Endodermal cell (in vitro differentiated cells): ENCODE measurements around the gene FGD6. TPM values are rescaled to one million over a fixed set of nuclear protein-coding genes. Genes with fewer than 3 reads are reported as not detected.

Experiments
- DNase-seq: peaks from one replicate; pipeline ENCODE4 v3.0.0-alpha.2; 2017
- H3K27ac ChIP-seq: 2 replicates; pipeline ENCODE4 v1.5.1; 2013; ENCODE audit warnings: mild to moderate bottlenecking, low read depth, low read length, moderate library complexity
- H3K27me3 ChIP-seq: 2 replicates; pipeline ENCODE4 v1.6.1; 2013; ENCODE audit warnings: mild to moderate bottlenecking, low read length, moderate library complexity; ENCODE audit not compliant: insufficient read depth, control insufficient read depth, poor library complexity, severe bottlenecking
- H3K36me3 ChIP-seq: 2 replicates; pipeline ENCODE4 v1.7.0; 2013; ENCODE audit warnings: mild to moderate bottlenecking, low read length, moderate library complexity; ENCODE audit not compliant: control insufficient read depth, insufficient read depth
- H3K4me1 ChIP-seq: one replicate; pipeline ENCODE4 v1.7.0; 2013; ENCODE audit warnings: low read length; ENCODE audit not compliant: control insufficient read depth, insufficient read depth
- H3K4me3 ChIP-seq: 2 replicates; pipeline ENCODE4 v1.5.1; 2013; ENCODE audit warnings: mild to moderate bottlenecking, low read length, moderate library complexity
- H3K9ac ChIP-seq: 2 replicates; pipeline ENCODE4 v1.6.1; 2013; ENCODE audit warnings: mild to moderate bottlenecking, low read length, moderate library complexity; ENCODE audit not compliant: poor library complexity, severe bottlenecking; ENCODE audit errors: extremely low read depth
- H3K9me3 ChIP-seq: 2 replicates; pipeline ENCODE4 v1.6.1; 2013; ENCODE audit warnings: mild to moderate bottlenecking, low read length, moderate library complexity; ENCODE audit not compliant: control insufficient read depth
- H3K27ac Mint-ChIP-seq: 2 replicates; pipeline ENCODE4 v1.8.0; 2020; ENCODE audit warnings: mixed read lengths
- H3K27me3 Mint-ChIP-seq: 2 replicates; pipeline ENCODE4 v1.8.0; 2021; ENCODE audit warnings: mild to moderate bottlenecking, mixed read lengths; ENCODE audit not compliant: insufficient read depth
- H3K36me3 Mint-ChIP-seq: 2 replicates; pipeline ENCODE4 v1.8.0; 2020; ENCODE audit warnings: low read depth, mixed read lengths
- H3K4me1 Mint-ChIP-seq: 2 replicates; pipeline ENCODE4 v1.8.0; 2020; ENCODE audit warnings: mixed read lengths
- H3K4me3 Mint-ChIP-seq: 2 replicates; pipeline ENCODE4 v1.8.0; 2020; ENCODE audit warnings: mild to moderate bottlenecking, moderate library complexity, mixed read lengths
- H3K9me3 Mint-ChIP-seq: 2 replicates; pipeline ENCODE4 v1.8.0; 2020; ENCODE audit warnings: mild to moderate bottlenecking, mixed read lengths
- CTCF ChIP-seq: fragments of 200-600 bp; sonication (generic); conservative IDR thresholded peaks from 2 replicates; pipeline ENCODE4 v1.5.0; 2021; ENCODE audit warnings: antibody characterized with exemption, mild to moderate bottlenecking
- WGBS, 2 experiments: methylation state at CpG; one replicate each; pipeline versions ENCODE4 v1.1.5 to v1.1.7; 2013; ENCODE audit warnings: missing lambda C conversion rate in 2 of 2, mixed read lengths in 1 of 2; ENCODE audit not compliant: insufficient coverage in 1 of 2, insufficient read length in 1 of 2; 5-methylcytosine and 5-hydroxymethylcytosine counted together
- total RNA-seq, 2 donors: library from RNA; stranded (reverse); fragmentation: NEBNext Ultra II Directional in 1 of 2; extraction: Animal tissue kit (Norgen Biotek cat#: 25700) in 1 of 2; gene quantifications; 2 replicates in 1 of 2; 3 replicates in 1 of 2; pipeline ENCODE4 v1.2.1, GENCODE V29; 2021

Gene FGD6
- total RNA-seq, 2 donors from 2014 or later: 95.3 to 124 TPM

GRCh38 chr12:95205685-95206084 is 11.6 kb downstream of the FGD6 start:
- peak overlapping the region; percentile 5 for H3K4me3 Mint-ChIP-seq
- Histone ChIP-seq H3K9me3 (no peaks in the 10 kb centered on the region), H3K36me3 (peaks cover 87% of the 10 kb centered on the region), H3K4me3 (peak overlapping the region; percentile 33), H3K9ac (no peak overlapping the region), H3K27me3 (no peaks in the 10 kb centered on the region), H3K27ac (peak overlapping the region; percentile 78), H3K4me1 (peaks cover 23% of the 10 kb centered on the region)
- peak overlapping the region; percentile 95 for H3K27ac Mint-ChIP-seq
- no peaks in the 10 kb centered on the region for H3K27me3 Mint-ChIP-seq
- TF ChIP-seq CTCF: no peak
- peaks cover 68% of the 10 kb centered on the region for H3K4me1 Mint-ChIP-seq
- peaks cover 71% of the 10 kb centered on the region for H3K36me3 Mint-ChIP-seq
- WGBS, 2 experiments: 26 to 29% methylated on average over 3 to 4 of the region's 4 CpGs
- H3K9me3 Mint-ChIP-seq: no peaks in the 10 kb centered on the region
- DNase-seq: peak; percentile 84

- no peak overlapping the region for H3K9ac ChIP-seq
- no peaks in the 10 kb centered on the region for H3K27me3 ChIP-seq
- 90 to 91% methylated on average over 1 to 2 of the region's 2 CpGs for WGBS, 2 experiments
- no peak for TF ChIP-seq CTCF
- peak overlapping the region; percentile 78 for H3K27ac ChIP-seq
- H3K4me1 ChIP-seq: peaks cover 23% of the 10 kb centered on the region
- peaks cover 87% of the 10 kb centered on the region for H3K36me3 ChIP-seq
- peak overlapping the region; percentile 33 for H3K4me3 ChIP-seq
- H3K27me3 Mint-ChIP-seq: no peaks in the 10 kb centered on the region
- peaks cover 71% of the 10 kb centered on the region for H3K36me3 Mint-ChIP-seq
- peak overlapping the region; percentile 5 for H3K4me3 Mint-ChIP-seq
- H3K4me1 Mint-ChIP-seq: peaks cover 70% of the 10 kb centered on the region
- no peaks in the 10 kb centered on the region for H3K9me3 Mint-ChIP-seq
- no peak for DNase-seq
- no peaks in the 10 kb centered on the region for H3K9me3 ChIP-seq
- peak overlapping the region; percentile 95 for H3K27ac Mint-ChIP-seq
Measured at GRCh38 chr12:95205016-95205624, 12.1 kb downstream of the FGD6 start.

DNA sequence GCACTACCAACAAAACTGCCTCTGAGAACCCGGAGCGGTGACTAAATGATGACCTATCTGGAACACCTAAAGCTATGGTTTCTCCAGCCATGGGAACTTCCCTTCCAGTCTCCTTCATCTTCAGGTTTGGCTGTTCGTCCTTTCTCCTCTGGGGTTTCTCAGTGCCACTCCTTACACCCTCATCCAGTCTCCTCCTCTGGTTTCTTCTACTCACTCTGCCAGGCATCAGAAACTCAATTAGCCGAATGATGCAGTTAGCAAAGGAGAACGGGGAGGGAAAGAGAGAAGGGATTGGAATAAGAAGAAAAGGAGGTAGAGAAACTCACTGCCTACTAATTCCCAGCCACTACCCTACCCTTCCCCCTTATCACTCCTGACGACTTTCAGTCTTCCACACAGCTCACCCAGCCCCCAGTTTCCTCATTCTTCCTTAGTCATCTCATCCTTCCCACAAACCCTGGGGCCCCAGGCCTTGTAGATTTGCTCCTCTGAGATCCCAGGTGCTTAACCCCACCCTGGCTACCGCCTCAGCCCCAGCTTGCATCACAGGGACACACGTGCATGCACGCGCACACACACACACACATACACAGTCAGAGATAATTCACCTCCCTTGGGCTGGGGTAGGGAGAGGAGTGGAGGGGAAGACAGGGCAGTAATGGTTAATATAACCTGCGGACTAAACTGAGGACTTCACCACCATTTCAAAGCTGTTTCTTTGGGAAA is 13.0 kb downstream of the FGD6 start:
- peaks cover 82% of the 10 kb centered on the region for H3K36me3 ChIP-seq
- H3K27me3 Mint-ChIP-seq: no peaks in the 10 kb centered on the region
- WGBS, 2 experiments: 68 to 100% methylated on average over 2 to 6 of the region's 11 CpGs
- no peak for TF ChIP-seq CTCF
- peaks cover 70% of the 10 kb centered on the region for H3K36me3 Mint-ChIP-seq
- peaks cover 68% of the 10 kb centered on the region for H3K4me1 Mint-ChIP-seq
- H3K4me3 Mint-ChIP-seq: peak overlapping the region; percentile 25
- H3K27me3 ChIP-seq: no peaks in the 10 kb centered on the region
- no peaks in the 10 kb centered on the region for H3K9me3 ChIP-seq
- H3K9me3 Mint-ChIP-seq: no peaks in the 10 kb centered on the region
- H3K4me3 ChIP-seq: peak overlapping the region; percentile 8
- H3K4me1 ChIP-seq: peaks cover 23% of the 10 kb centered on the region
- H3K27ac Mint-ChIP-seq: peak overlapping the region; percentile 95
- H3K9ac ChIP-seq: peak overlapping the region; percentile 1
- peak; percentile 90 for DNase-seq
- peak overlapping the region; percentile 25 for H3K27ac ChIP-seq
